ENCODE results near the gene DACT3.

The DACT3 gene

GRCh38 chr19:46661020-46661731, at the start of gene DACT3:
Gene DACT3, minus strand, starts transcription at chr19:46661182. Its CDS starts 118 bp downstream, at chr19:46661064.
- peak; percentile 99 to 100 (median 100) for DNase-seq (ENCODE audit: low read depth in 3 of 3)

- DNase-seq (ENCODE audit: low read depth in 3 of 3) = peak in 1 of 3 experiments; percentile 11
These were observed 49.7 kb upstream of the DACT3 start for GRCh38 chr19:46710687-46711086.

- DNase-seq (ENCODE audit: low read depth in 3 of 3) = peak; percentile 65 to 86 (median 81)
These were observed 43.5 kb upstream of the DACT3 start for GRCh38 chr19:46704379-46705076.

- no peak for DNase-seq (ENCODE audit: low read depth in 3 of 3)
These were observed 39.7 kb upstream of the DACT3 start for GRCh38 chr19:46700704-46701103.

GRCh38 chr19:46698395-46699321, 37.7 kb upstream of the DACT3 start:
- no peak for DNase-seq (ENCODE audit: low read depth in 3 of 3)

GRCh38 chr19:46697204-46697960, 36.4 kb upstream of the DACT3 start:
- peak in 1 of 3 experiments; percentile 24 for DNase-seq (ENCODE audit: low read depth in 3 of 3)

- DNase-seq (ENCODE audit: low read depth in 3 of 3) = no peak
These were observed 35.9 kb upstream of the DACT3 start for GRCh38 chr19:46696866-46697203.

GRCh38 chr19:46696052-46696451, 35.1 kb upstream of the DACT3 start:
- no peak for DNase-seq (ENCODE audit: low read depth in 3 of 3)

- DNase-seq (ENCODE audit: low read depth in 3 of 3) = no peak
These were observed 32.8 kb upstream of the DACT3 start for GRCh38 chr19:46693760-46694159.

- DNase-seq (ENCODE audit: low read depth in 3 of 3) = no peak
These were observed 32.1 kb upstream of the DACT3 start for GRCh38 chr19:46692918-46693722.

GRCh38 chr19:46691948-46692347, 31.0 kb upstream of the DACT3 start:
- no peak for DNase-seq (ENCODE audit: low read depth in 3 of 3)

GRCh38 chr19:46691104-46691503, 30.1 kb upstream of the DACT3 start:
- no peak for DNase-seq (ENCODE audit: low read depth in 3 of 3)

GRCh38 chr19:46689358-46689757, 28.4 kb upstream of the DACT3 start:
- no peak for DNase-seq (ENCODE audit: low read depth in 3 of 3)

- DNase-seq (ENCODE audit: low read depth in 3 of 3) = no peak
These were observed 26.6 kb upstream of the DACT3 start for GRCh38 chr19:46687438-46688145.

- DNase-seq (ENCODE audit: low read depth in 3 of 3) = no peak
These were observed 24.2 kb upstream of the DACT3 start for GRCh38 chr19:46685189-46685588.

- DNase-seq (ENCODE audit: low read depth in 3 of 3) = peak; percentile 16 to 68 (median 38)
These were observed 17.2 kb upstream of the DACT3 start for GRCh38 chr19:46678110-46678732.

GRCh38 chr19:46674416-46675178, 13.6 kb upstream of the DACT3 start:
- no peak for DNase-seq (ENCODE audit: low read depth in 3 of 3)

GRCh38 chr19:46670813-46671212, 9.8 kb upstream of the DACT3 start:
- no peak for DNase-seq (ENCODE audit: low read depth in 3 of 3)

- no peak for DNase-seq (ENCODE audit: low read depth in 3 of 3)
These were observed 7.7 kb upstream of the DACT3 start for GRCh38 chr19:46668662-46669061.
